ENCODE results near the gene PIGW. TPM values are rescaled to one million over a fixed set of nuclear protein-coding genes. Genes with fewer than 3 reads are reported as not detected.

Gene PIGW
- total and polyA plus RNA-seq, 9 of the 15 experiments (the other 6 are each of a cell fraction or from before 2014, with no cell fraction given): 9.5 to 33.9 (median 21.2) TPM

- TF ChIP-seq CBX3 (IDR thresholded peaks at IDR 0.05; ENCODE audit: borderline replicate concordance in 1 of 2, low read length in 2 of 2): no peak
- no peak for TF ChIP-seq ARID2 (IDR thresholded peaks at IDR 0.05)
- TF ChIP-seq, protein P1, sequence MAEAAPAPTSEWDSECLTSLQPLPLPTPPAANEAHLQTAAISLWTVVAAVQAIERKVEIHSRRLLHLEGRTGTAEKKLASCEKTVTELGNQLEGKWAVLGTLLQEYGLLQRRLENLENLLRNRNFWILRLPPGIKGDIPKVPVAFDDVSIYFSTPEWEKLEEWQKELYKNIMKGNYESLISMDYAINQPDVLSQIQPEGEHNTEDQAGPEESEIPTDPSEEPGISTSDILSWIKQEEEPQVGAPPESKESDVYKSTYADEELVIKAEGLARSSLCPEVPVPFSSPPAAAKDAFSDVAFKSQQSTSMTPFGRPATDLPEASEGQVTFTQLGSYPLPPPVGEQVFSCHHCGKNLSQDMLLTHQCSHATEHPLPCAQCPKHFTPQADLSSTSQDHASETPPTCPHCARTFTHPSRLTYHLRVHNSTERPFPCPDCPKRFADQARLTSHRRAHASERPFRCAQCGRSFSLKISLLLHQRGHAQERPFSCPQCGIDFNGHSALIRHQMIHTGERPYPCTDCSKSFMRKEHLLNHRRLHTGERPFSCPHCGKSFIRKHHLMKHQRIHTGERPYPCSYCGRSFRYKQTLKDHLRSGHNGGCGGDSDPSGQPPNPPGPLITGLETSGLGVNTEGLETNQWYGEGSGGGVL (CRISPR knock-in tag; IDR thresholded peaks at IDR 0.05): no peak
- peak; percentile 83 for TF ChIP-seq CTBP1 (IDR thresholded peaks at IDR 0.05; ENCODE audit: borderline replicate concordance)
- no peak for TF ChIP-seq POLR3A (IDR thresholded peaks at IDR 0.05; ENCODE audit: borderline replicate concordance, extremely low read depth, insufficient read depth, insufficient read length)
- TF ChIP-seq PBX2 (CRISPR knock-in tag; IDR thresholded peaks at IDR 0.05; ENCODE audit: low read depth): no peak
- no peak for TF ChIP-seq PBX2 (tag; conservative IDR thresholded peaks at IDR 0.05; ENCODE audit: low read depth)
- peak; percentile 52 for TF ChIP-seq ELF1 (tag; IDR thresholded peaks at IDR 0.05)
- TF ChIP-seq ZNF449 (CRISPR knock-in tag; IDR thresholded peaks at IDR 0.05): no peak
- TF ChIP-seq BHLHE40 (IDR thresholded peaks at IDR 0.05; ENCODE audit: low read length): peak; percentile 68
- TF ChIP-seq ETS1 (conservative IDR thresholded peaks at IDR 0.05; ENCODE audit: control insufficient read depth, low read depth, low read length): 0 out of 2 replicates have a peak, but pooled peaks have one; percentile 73
- TF ChIP-seq NR2C2 (CRISPR knock-in tag; IDR thresholded peaks at IDR 0.05): no peak
- TF ChIP-seq NR2C2 (tag; IDR thresholded peaks at IDR 0.05): peak; percentile 55; the same call in 1 of the 2 replicates
- TF ChIP-seq KLF1 (tag; IDR thresholded peaks at IDR 0.05): no peak
- TF ChIP-seq ZNF282 (CRISPR knock-in tag; IDR thresholded peaks at IDR 0.05): no peak
- TF ChIP-seq SP1 (CRISPR knock-in tag; IDR thresholded peaks at IDR 0.05): peak; percentile 82
- TF ChIP-seq L3MBTL2 (IDR thresholded peaks at IDR 0.05): peak; percentile 30; the same call in 1 of the 2 replicates
- TF ChIP-seq CCNT2 (IDR thresholded peaks at IDR 0.05; ENCODE audit: borderline replicate concordance, extremely low read depth, insufficient read length, low read depth, low read length): peak; percentile 76
- no peak for TF ChIP-seq ZNF764 (CRISPR knock-in tag; IDR thresholded peaks at IDR 0.05; ENCODE audit: low read depth)
- peak; percentile 93 for TF ChIP-seq HNRNPK (IDR thresholded peaks at IDR 0.05; ENCODE audit: low read depth, low read length, poor library complexity, severe bottlenecking)
Measured at GRCh38 chr17:36545465-36546417, 11.0 kb downstream of the PIGW start (continued).
